ENCODE measurements around the gene KIAA0040.
"Not testable (repeated sequence)": the region's sequence is repeated elsewhere in the genome, so short reads cannot be mapped to it uniquely, and the experiment has no call there.

The KIAA0040 gene

DNA sequence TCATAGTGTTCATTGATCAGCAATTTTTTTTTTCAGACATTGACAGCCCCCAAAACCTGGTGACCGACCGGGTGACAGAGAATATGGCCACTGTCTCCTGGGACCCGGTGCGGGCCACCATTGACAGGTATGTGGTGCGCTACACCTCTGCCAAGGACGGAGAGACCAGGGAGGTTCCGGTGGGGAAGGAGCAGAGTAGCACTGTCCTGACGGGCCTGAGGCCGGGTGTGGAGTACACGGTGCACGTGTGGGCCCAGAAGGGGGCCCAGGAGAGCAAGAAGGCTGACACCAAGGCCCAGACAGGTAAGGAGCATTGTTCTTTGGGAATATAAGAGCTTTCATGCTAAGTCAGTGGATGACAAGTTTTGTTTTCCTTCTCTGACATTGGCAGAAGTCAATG lies 75.7 kb downstream of the KIAA0040 start:
- no peaks in the 10 kb centered on the region for H3K36me3 ChIP-seq
- TF ChIP-seq, protein P1, sequence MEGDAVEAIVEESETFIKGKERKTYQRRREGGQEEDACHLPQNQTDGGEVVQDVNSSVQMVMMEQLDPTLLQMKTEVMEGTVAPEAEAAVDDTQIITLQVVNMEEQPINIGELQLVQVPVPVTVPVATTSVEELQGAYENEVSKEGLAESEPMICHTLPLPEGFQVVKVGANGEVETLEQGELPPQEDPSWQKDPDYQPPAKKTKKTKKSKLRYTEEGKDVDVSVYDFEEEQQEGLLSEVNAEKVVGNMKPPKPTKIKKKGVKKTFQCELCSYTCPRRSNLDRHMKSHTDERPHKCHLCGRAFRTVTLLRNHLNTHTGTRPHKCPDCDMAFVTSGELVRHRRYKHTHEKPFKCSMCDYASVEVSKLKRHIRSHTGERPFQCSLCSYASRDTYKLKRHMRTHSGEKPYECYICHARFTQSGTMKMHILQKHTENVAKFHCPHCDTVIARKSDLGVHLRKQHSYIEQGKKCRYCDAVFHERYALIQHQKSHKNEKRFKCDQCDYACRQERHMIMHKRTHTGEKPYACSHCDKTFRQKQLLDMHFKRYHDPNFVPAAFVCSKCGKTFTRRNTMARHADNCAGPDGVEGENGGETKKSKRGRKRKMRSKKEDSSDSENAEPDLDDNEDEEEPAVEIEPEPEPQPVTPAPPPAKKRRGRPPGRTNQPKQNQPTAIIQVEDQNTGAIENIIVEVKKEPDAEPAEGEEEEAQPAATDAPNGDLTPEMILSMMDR (IDR thresholded peaks at IDR 0.05), result no peak
- no peak overlapping the region for H3K4me3 ChIP-seq (ENCODE audit: low read depth in 1 of 2, low read length in 1 of 2)
- H3K9me3 ChIP-seq, result no peaks in the 10 kb centered on the region
- H3K27me3 ChIP-seq, result no peaks in the 10 kb centered on the region
- no peaks in the 10 kb centered on the region for H3K4me1 ChIP-seq (ENCODE audit: control insufficient read depth in 1 of 2, insufficient read depth in 1 of 2, low read depth in 1 of 2, low read length in 1 of 2)
- H3K27ac ChIP-seq, result no peak overlapping the region

DNA sequence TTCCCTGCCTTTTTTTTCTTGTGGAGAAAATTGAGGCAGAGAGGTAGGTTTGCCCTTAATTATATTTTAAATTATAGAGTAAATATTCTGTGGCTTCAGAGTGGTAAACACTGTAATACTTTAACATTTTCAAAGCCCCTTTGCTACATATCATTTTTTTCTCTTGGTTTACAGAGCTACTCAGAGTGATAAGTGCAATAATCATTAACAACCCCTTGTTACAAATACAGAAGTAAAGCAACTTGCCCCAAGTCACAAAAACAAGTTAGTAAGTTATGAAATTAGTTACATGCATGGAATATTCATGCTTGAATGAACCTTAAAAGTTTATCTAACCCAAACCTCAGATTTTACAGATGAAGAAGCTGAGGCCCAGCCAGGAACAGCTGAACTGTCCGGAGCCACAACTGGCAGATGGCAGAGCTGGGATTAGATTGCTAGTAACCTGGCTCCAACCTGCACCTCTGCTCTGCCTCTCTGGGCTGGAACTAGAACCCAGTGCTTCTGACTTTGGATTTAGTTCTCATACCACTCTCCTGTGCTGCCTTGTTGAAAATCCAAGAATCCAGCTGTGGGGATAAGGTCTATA lies 76.3 kb downstream of the KIAA0040 start:
- H3K27ac ChIP-seq, result no peak overlapping the region
- H3K36me3 ChIP-seq, result no peaks in the 10 kb centered on the region
- H3K4me1 ChIP-seq (ENCODE audit: control insufficient read depth in 1 of 2, insufficient read depth in 1 of 2, low read depth in 1 of 2, low read length in 1 of 2), result no peaks in the 10 kb centered on the region
- H3K27me3 ChIP-seq, result no peaks in the 10 kb centered on the region
- TF ChIP-seq, protein P1 (IDR thresholded peaks at IDR 0.05), result no peak
- no peaks in the 10 kb centered on the region for H3K9me3 ChIP-seq
- no peak overlapping the region for H3K4me3 ChIP-seq (ENCODE audit: low read depth in 1 of 2, low read length in 1 of 2)

- Histone ChIP-seq H3K9me3 (no peaks in the 10 kb centered on the region), H3K27ac (no peak overlapping the region), H3K4me1 (ENCODE audit: control insufficient read depth in 1 of 2, insufficient read depth in 1 of 2, low read depth in 1 of 2, low read length in 1 of 2) (no peaks in the 10 kb centered on the region), H3K36me3 (no peaks in the 10 kb centered on the region), H3K4me3 (ENCODE audit: low read depth in 1 of 2, low read length in 1 of 2) (no peak overlapping the region), H3K27me3 (no peaks in the 10 kb centered on the region)
- TF ChIP-seq, protein P1 (IDR thresholded peaks at IDR 0.05), result no peak
These were observed 77.6 kb downstream of the KIAA0040 start for GRCh38 chr1:175114996-175115395.

DNA sequence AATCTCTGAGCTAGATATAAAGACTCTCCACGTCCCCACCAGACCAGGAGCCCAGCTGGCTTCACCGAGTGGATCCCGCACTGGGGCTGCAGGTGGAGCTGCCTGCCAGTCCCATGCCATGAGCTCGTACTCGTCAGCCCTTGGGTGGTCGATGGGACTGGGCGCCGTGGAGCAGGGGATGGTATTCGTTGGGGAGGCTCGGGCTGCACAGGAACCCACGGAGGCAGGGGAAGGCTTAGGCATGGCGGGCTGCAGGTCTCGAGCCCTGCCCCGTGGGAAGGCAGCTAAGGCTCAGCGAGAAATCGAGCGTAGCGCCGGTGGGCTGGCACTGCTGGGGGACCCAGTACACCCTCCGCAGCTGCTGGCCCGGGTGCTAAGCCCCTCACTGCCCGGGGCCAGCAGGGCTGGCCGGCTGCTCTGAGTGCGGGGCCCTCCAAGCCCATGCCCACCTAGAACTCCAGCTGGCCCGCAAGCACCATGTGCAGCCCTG lies 84.2 kb downstream of the KIAA0040 start:
- H3K4me3 ChIP-seq (ENCODE audit: low read depth in 1 of 2, low read length in 1 of 2); H3K9me3 ChIP-seq; H3K4me1 ChIP-seq (ENCODE audit: control insufficient read depth in 1 of 2, insufficient read depth in 1 of 2, low read depth in 1 of 2, low read length in 1 of 2); H3K36me3 ChIP-seq; H3K27me3 ChIP-seq; H3K27ac ChIP-seq: not testable (repeated sequence)

All from neutrophil (primary cell).